Lower lobe of right lung (tissue), 2 donors: ENCODE measurements around the gene RRAGA. TPM values are rescaled to one million over a fixed set of nuclear protein-coding genes. Genes with fewer than 3 reads are reported as not detected.
"Not testable (repeated sequence)": the region's sequence is repeated elsewhere in the genome, so short reads cannot be mapped to it uniquely, and the experiment has no call there.

Experiments used
- ATAC-seq, 2 donors: fragments of 200-7000 bp; cut with Tn5 transposase; one replicate each; pipeline ENCODE4 v1.9.1; 2020 to 2022; ENCODE audit warnings: mild to moderate bottlenecking in 2 of 2, moderate library complexity in 2 of 2
- DNase-seq: peaks from one replicate; pipeline ENCODE4 v3.0.0-alpha.2; 2020
- H3K27ac ChIP-seq: fragments of 200-600 bp; one replicate; pipeline ENCODE4 v1.8.0; 2022
- H3K27me3 ChIP-seq: fragments of 200-600 bp; one replicate; pipeline ENCODE4 v1.8.0; 2022; ENCODE audit warnings: low read depth
- H3K36me3 ChIP-seq: fragments of 200-600 bp; one replicate; pipeline ENCODE4 v1.8.0; 2022; ENCODE audit warnings: mild to moderate bottlenecking
- H3K4me1 ChIP-seq: fragments of 200-600 bp; one replicate; pipeline ENCODE4 v1.8.0; 2022
- H3K4me3 ChIP-seq: fragments of 200-600 bp; one replicate; pipeline ENCODE4 v1.8.0; 2022; ENCODE audit warnings: mild to moderate bottlenecking
- H3K9me3 ChIP-seq: fragments of 200-600 bp; one replicate; pipeline ENCODE4 v1.8.0; 2022
- CTCF ChIP-seq: fragments of 200-600 bp; IDR thresholded peaks from one replicate; pipeline ENCODE4 v1.8.0; 2022; ENCODE audit warnings: antibody characterized with exemption, mild to moderate bottlenecking
- intact Hi-C: fragments of 100-400 bp; cut with DNase I; formaldehyde crosslinking; loops from one replicate; pipeline ENCODE4 v1.11.0; 2022
- total RNA-seq: library from RNA; stranded (reverse); fragmentation: NEBNext Ultra II Directional; extraction: Animal tissue kit (Norgen Biotek cat#: 25700); gene quantifications from one replicate; pipeline ENCODE4 v1.2.1, GENCODE V29; 2021
- donor health status: DM: no; HTN: yes; CAD: no; lungs with severe emphysema.

The RRAGA gene
- total RNA-seq, 1 donor from 2014 or later: 74.2 TPM

- ATAC-seq (no peak), DNase-seq (no peak)
- Histone ChIP-seq H3K4me3 (no peak overlapping the region), H3K9me3 (no peaks in the 10 kb centered on the region), H3K4me1 (no peaks in the 10 kb centered on the region), H3K27ac (no peak overlapping the region), H3K27me3 (no peaks in the 10 kb centered on the region), H3K36me3 (no peaks in the 10 kb centered on the region)
- no peak for TF ChIP-seq CTCF
- intact Hi-C loops: loop anchor here (10.0 kb wide), 1 partner anchor 766 kb away; no protein-coding TSS in a partner anchor
Observed at GRCh38 chr9:19020886-19021455, 28.3 kb upstream of the RRAGA start.

- H3K4me1 ChIP-seq, H3K9me3 ChIP-seq, DNase-seq, H3K4me3 ChIP-seq, H3K36me3 ChIP-seq, H3K27ac ChIP-seq, H3K27me3 ChIP-seq, ATAC-seq: not testable (repeated sequence)
- intact Hi-C loops: loop anchor here (10.0 kb wide), 1 partner anchor 767 kb away; no protein-coding TSS in a partner anchor
Observed at GRCh38 chr9:19021649-19022048, 27.6 kb upstream of the RRAGA start.

GRCh38 chr9:19022206-19022605, 27.0 kb upstream of the RRAGA start:
- no peak for DNase-seq
- intact Hi-C loops: loop anchor here (10.0 kb wide), 1 partner anchor 767 kb away; no protein-coding TSS in a partner anchor
- Histone ChIP-seq H3K4me3 (no peak overlapping the region), H3K9me3 (no peaks in the 10 kb centered on the region), H3K36me3 (no peaks in the 10 kb centered on the region), H3K27me3 (no peaks in the 10 kb centered on the region), H3K27ac (no peak overlapping the region), H3K4me1 (no peaks in the 10 kb centered on the region)
- ATAC-seq: no peak
- no peak for TF ChIP-seq CTCF

- intact Hi-C loops: loop anchor here (10.0 kb wide), 1 partner anchor 768 kb away; no protein-coding TSS in a partner anchor
- H3K4me3 ChIP-seq: no peak overlapping the region
- peak; percentile 42 to 44 for ATAC-seq
- no peak overlapping the region for H3K27ac ChIP-seq
- H3K9me3 ChIP-seq: no peaks in the 10 kb centered on the region
- H3K4me1 ChIP-seq: no peaks in the 10 kb centered on the region
- no peak for DNase-seq
- TF ChIP-seq CTCF: no peak
- no peaks in the 10 kb centered on the region for H3K36me3 ChIP-seq
- H3K27me3 ChIP-seq: no peaks in the 10 kb centered on the region
Observed at GRCh38 chr9:19023078-19023477, 26.1 kb upstream of the RRAGA start.

GRCh38 chr9:19026375-19026774, 22.9 kb upstream of the RRAGA start:
- intact Hi-C loops: loop anchor here (10.0 kb wide), 1 partner anchor 772 kb away; no protein-coding TSS in a partner anchor
- no peaks in the 10 kb centered on the region for H3K4me1 ChIP-seq
- no peaks in the 10 kb centered on the region for H3K9me3 ChIP-seq
- H3K27me3 ChIP-seq: no peaks in the 10 kb centered on the region
- DNase-seq (no peak), ATAC-seq (no peak)
- no peak for TF ChIP-seq CTCF
- H3K4me3 ChIP-seq: no peak overlapping the region
- no peak overlapping the region for H3K27ac ChIP-seq
- H3K36me3 ChIP-seq: no peaks in the 10 kb centered on the region

- ATAC-seq (peak; percentile 8 to 23), DNase-seq (no peak)
- H3K27ac ChIP-seq: no peak overlapping the region
- no peaks in the 10 kb centered on the region for H3K4me1 ChIP-seq
- TF ChIP-seq CTCF: no peak
- H3K9me3 ChIP-seq: no peaks in the 10 kb centered on the region
- no peak overlapping the region for H3K4me3 ChIP-seq
- no peaks in the 10 kb centered on the region for H3K36me3 ChIP-seq
- intact Hi-C loops: loop anchor here (10.0 kb wide), 1 partner anchor 773 kb away; no protein-coding TSS in a partner anchor
- no peaks in the 10 kb centered on the region for H3K27me3 ChIP-seq
Observed at GRCh38 chr9:19027825-19028224, 21.4 kb upstream of the RRAGA start.
